ENCODE results near the gene ATP5PO.

- TF ChIP-seq CTCF (conservative IDR thresholded peaks at IDR 0.05 in 1 of 2, IDR thresholded peaks at IDR 0.05 in 1 of 2; ENCODE audit: extremely low read depth in 1 of 2, insufficient read depth in 1 of 2, low read depth in 1 of 2, low read length in 2 of 2) (no peak), EZH2 (IDR thresholded peaks at IDR 0.05; ENCODE audit: borderline replicate concordance, low read length) (no peak)
These were observed 32.5 kb downstream of the ATP5PO start for GRCh38 chr21:33883118-33883517.
